OCI-LY7 (cell line): Measurements from ENCODE around the gene TRIM56. TPM values are rescaled to one million over a fixed set of nuclear protein-coding genes. Genes with fewer than 3 reads are reported as not detected.

Source experiments
- BruUV-seq: library from RNA; stranded (reverse); fragments of 400-500 nt; replicated peaks from 2 replicates; lab custom pipeline; 2021; lab: Mats Ljungman, UMichigan
- CTCF ChIA-PET: fragments of 300-600 bp; sonication (Branson Sonifier 250); formaldehyde crosslinking; loops from one replicate; lab custom pipeline; 2022; ENCODE audit warnings: antibody characterized with exemption; ENCODE audit not compliant: unreplicated experiment; lab: Charles Lee
- POLR2A ChIA-PET: fragments of 300-600 bp; sonication (Branson Sonifier 250); formaldehyde crosslinking; loops from one replicate; lab custom pipeline; 2022; ENCODE audit warnings: antibody characterized with exemption; lab: Charles Lee
- DNase-seq: peaks from one replicate; pipeline ENCODE4 v3.0.0-alpha.2; 2015; ENCODE audit warnings: low spot score
- H2AFZ ChIP-seq: fragments of 200-600 bp; sonication (generic), shearing (Covaris generic); 2 replicates; pipeline ENCODE4 v1.6.1; 2014; ENCODE audit warnings: mild to moderate bottlenecking, antibody characterized with exemption, low read length, moderate library complexity
- H3K27ac ChIP-seq: fragments of 200-600 bp; sonication (generic); 2 replicates; pipeline ENCODE4 v1.5.1; 2014; ENCODE audit warnings: mixed run types, low read depth, mild to moderate bottlenecking, moderate library complexity, low read length, inconsistent platforms; ENCODE audit not compliant: poor library complexity, severe bottlenecking
- H3K36me3 ChIP-seq: fragments of 200-600 bp; sonication (generic); 2 replicates; pipeline ENCODE4 v1.6.1; 2014; ENCODE audit warnings: mild to moderate bottlenecking, antibody characterized with exemption, low read length, moderate library complexity, mixed read lengths; ENCODE audit not compliant: insufficient read depth
- H3K4me1 ChIP-seq: fragments of 200-600 bp; sonication (generic); 2 replicates; pipeline ENCODE4 v1.5.1; 2014; ENCODE audit warnings: mild to moderate bottlenecking, low read length; ENCODE audit not compliant: insufficient read depth, poor library complexity, severe bottlenecking
- H3K4me2 ChIP-seq: fragments of 200-600 bp; sonication (generic); 2 replicates; pipeline ENCODE4 v1.6.1; 2014; ENCODE audit warnings: mild to moderate bottlenecking, low read length
- H3K4me3 ChIP-seq: fragments of 200-600 bp; sonication (generic); 2 replicates; pipeline ENCODE4 v1.5.1; 2014; ENCODE audit warnings: mild to moderate bottlenecking, low read depth, low read length; ENCODE audit not compliant: poor library complexity, severe bottlenecking
- H3K79me2 ChIP-seq: fragments of 200-600 bp; sonication (generic); 2 replicates; pipeline ENCODE4 v1.6.1; 2016; ENCODE audit warnings: low read depth, mild to moderate bottlenecking, low read length, moderate library complexity, mixed read lengths; ENCODE audit not compliant: insufficient read depth
- H3K9me2 ChIP-seq: fragments of 200-600 bp; sonication (generic); 2 replicates; pipeline ENCODE4 v1.6.1; 2016; ENCODE audit warnings: mild to moderate bottlenecking, low read length, mixed read lengths; ENCODE audit not compliant: insufficient read depth
- H3K9me3 ChIP-seq: fragments of 200-600 bp; sonication (generic); 2 replicates; pipeline ENCODE4 v1.6.1; 2014; ENCODE audit warnings: mild to moderate bottlenecking, mixed run types, low read length, mixed read lengths
- H4K20me1 ChIP-seq: fragments of 200-600 bp; sonication (generic); 2 replicates; pipeline ENCODE4 v1.6.1; 2014; ENCODE audit warnings: mild to moderate bottlenecking, antibody characterized with exemption, low read length, moderate library complexity, mixed read lengths; ENCODE audit not compliant: insufficient read depth
- EZH2phosphoT487 ChIP-seq: fragments of 200-600 bp; sonication (generic); IDR thresholded peaks from 2 replicates; pipeline ENCODE4 v1.6.1; 2018; ENCODE audit warnings: low read depth, borderline replicate concordance, mild to moderate bottlenecking, mixed run types, antibody characterized with exemption, low read length, moderate library complexity, mixed read lengths
- intact Hi-C: fragments of 100-400 bp; cut with micrococcal nuclease; formaldehyde crosslinking; loops from one replicate; pipeline ENCODE4 v1.10.0; 2022; ENCODE audit not compliant: unreplicated experiment
- total RNA-seq, 2 experiments: library from RNA; depleted of rRNA in 1 of 2; stranded (reverse); fragments of >200 nt in 1 of 2; shearing (Covaris generic) in 1 of 2; gene quantifications; 2 replicates each; pipeline ENCODE4 v1.2.3, GENCODE V29; 2014 to 2022
- TF ChIP-seq, protein P1 (sequence below): fragments of 200-600 bp; sonication (generic); conservative IDR thresholded peaks from 2 replicates; pipeline ENCODE4 v1.5.1; 2014; ENCODE audit warnings: mild to moderate bottlenecking, antibody characterized with exemption, low read length, moderate library complexity, mixed read lengths

Gene TRIM56
- total RNA-seq, 2 experiments from 2014 or later, result 15.6 to 47.3 TPM

DNA sequence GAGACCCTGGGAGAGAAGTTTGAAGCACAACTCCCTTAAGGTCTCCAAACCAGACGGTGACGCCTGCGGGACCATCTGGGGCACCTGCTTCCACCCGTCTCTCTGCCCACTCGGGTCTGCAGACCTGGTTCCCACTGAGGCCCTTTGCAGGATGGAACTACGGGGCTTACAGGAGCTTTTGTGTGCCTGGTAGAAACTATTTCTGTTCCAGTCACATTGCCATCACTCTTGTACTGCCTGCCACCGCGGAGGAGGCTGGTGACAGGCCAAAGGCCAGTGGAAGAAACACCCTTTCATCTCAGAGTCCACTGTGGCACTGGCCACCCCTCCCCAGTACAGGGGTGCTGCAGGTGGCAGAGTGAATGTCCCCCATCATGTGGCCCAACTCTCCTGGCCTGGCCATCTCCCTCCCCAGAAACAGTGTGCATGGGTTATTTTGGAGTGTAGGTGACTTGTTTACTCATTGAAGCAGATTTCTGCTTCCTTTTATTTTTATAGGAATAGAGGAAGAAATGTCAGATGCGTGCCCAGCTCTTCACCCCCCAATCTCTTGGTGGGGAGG, 52.5 kb downstream of the TRIM56 start:
- Histone ChIP-seq H3K4me1 (peaks cover 8% of the 10 kb centered on the region), H3K9me3 (no peaks in the 10 kb centered on the region), H3K4me3 (no peak overlapping the region), H4K20me1 (no peaks in the 10 kb centered on the region), H3K36me3 (no peaks in the 10 kb centered on the region), H2AFZ (no peak overlapping the region), H3K4me2 (0 out of 2 replicates have a peak overlapping the region, but pooled peaks have one; percentile 47), H3K9me2 (no peaks in the 10 kb centered on the region), H3K79me2 (no peaks in the 10 kb centered on the region), H3K27ac (no peak overlapping the region)
- no peak for TF ChIP-seq EZH2phosphoT487
- TF ChIP-seq, protein P1, sequence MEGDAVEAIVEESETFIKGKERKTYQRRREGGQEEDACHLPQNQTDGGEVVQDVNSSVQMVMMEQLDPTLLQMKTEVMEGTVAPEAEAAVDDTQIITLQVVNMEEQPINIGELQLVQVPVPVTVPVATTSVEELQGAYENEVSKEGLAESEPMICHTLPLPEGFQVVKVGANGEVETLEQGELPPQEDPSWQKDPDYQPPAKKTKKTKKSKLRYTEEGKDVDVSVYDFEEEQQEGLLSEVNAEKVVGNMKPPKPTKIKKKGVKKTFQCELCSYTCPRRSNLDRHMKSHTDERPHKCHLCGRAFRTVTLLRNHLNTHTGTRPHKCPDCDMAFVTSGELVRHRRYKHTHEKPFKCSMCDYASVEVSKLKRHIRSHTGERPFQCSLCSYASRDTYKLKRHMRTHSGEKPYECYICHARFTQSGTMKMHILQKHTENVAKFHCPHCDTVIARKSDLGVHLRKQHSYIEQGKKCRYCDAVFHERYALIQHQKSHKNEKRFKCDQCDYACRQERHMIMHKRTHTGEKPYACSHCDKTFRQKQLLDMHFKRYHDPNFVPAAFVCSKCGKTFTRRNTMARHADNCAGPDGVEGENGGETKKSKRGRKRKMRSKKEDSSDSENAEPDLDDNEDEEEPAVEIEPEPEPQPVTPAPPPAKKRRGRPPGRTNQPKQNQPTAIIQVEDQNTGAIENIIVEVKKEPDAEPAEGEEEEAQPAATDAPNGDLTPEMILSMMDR, result no peak
- CTCF ChIA-PET, result no interaction called here
- BruUV-seq, result no TSS peak
- intact Hi-C loops, result loop anchor here (2.0 to 5.0 kb wide), 2 partner anchors 50 to 243 kb away; partner anchors contain the start of genes ACHE and TRIM56
- POLR2A ChIA-PET, result no interaction called here
- DNase-seq, result no peak

DNA sequence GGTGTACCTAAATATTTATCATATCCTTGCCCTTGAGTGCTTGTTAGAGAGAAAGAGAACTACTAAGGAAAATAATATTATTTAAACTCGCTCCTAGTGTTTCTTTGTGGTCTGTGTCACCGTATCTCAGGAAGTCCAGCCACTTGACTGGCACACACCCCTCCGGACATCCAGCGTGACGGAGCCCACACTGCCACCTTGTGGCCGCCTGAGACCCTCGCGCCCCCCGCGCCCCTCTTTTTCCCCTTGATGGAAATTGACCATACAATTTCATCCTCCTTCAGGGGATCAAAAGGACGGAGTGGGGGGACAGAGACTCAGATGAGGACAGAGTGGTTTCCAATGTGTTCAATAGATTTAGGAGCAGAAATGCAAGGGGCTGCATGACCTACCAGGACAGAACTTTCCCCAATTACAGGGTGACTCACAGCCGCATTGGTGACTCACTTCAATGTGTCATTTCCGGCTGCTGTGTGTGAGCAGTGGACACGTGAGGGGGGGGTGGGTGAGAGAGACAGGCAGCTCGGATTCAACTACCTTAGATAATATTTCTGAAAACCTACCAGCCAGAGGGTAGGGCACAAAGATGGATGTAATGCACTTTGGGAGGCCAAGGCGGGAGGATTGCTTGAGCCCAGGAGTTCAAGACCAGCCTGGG, 53.1 kb downstream of the TRIM56 start:
- no peaks in the 10 kb centered on the region for H4K20me1 ChIP-seq
- peak overlapping the region; percentile 47; the same call in 1 of the 2 replicates for H3K4me2 ChIP-seq
- H3K79me2 ChIP-seq, result no peaks in the 10 kb centered on the region
- TF ChIP-seq EZH2phosphoT487, result no peak
- TF ChIP-seq, protein P1, result peak; percentile 94
- intact Hi-C loops, result loop anchor here (2.0 to 5.0 kb wide), 2 partner anchors 51 to 244 kb away; partner anchors contain the start of genes ACHE and TRIM56
- H3K27ac ChIP-seq, result no peak overlapping the region
- no peaks in the 10 kb centered on the region for H3K36me3 ChIP-seq
- peak overlapping the region; percentile 22 for H3K4me3 ChIP-seq
- BruUV-seq, result no TSS peak
- POLR2A ChIA-PET, result no interaction called here
- peak; percentile 55 for DNase-seq
- no peaks in the 10 kb centered on the region for H3K9me2 ChIP-seq
- peak overlapping the region; percentile 64; the same call in 1 of the 2 replicates for H2AFZ ChIP-seq
- peaks cover 8% of the 10 kb centered on the region for H3K4me1 ChIP-seq
- CTCF ChIA-PET, result no interaction called here
- no peaks in the 10 kb centered on the region for H3K9me3 ChIP-seq

DNA sequence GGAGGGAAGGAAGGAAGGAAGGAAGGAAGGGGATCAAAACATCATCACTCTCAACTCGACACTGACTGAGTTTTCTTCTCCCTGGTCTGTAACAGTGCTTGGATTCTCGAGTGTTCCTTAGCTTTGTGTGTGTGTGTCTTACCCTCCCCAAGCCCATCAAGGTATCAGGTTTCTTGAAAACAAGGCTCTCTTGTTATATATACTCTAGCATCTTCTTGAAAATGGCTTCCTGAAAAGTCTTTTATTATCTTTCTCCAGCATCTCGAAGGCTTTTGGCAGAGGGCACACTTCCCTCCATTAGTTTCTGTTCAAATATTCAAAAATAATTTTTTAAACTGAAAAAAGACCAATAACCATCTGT, 55.0 kb downstream of the TRIM56 start:
- intact Hi-C loops, result no loop called here

More for the DNA sequence above, 55.0 kb downstream of the TRIM56 start:
- CTCF ChIA-PET, result interaction anchor here (1.0 kb wide), 1 partner anchor 52 kb away, joined by 3 read pairs; no protein-coding TSS in a partner anchor
- Histone ChIP-seq H3K4me3 (no peak overlapping the region), H3K4me2 (no peak overlapping the region), H3K9me3 (no peaks in the 10 kb centered on the region), H3K79me2 (no peaks in the 10 kb centered on the region), H3K4me1 (peaks cover 8% of the 10 kb centered on the region), H3K27ac (no peak overlapping the region), H3K36me3 (no peaks in the 10 kb centered on the region), H3K9me2 (no peaks in the 10 kb centered on the region), H4K20me1 (no peaks in the 10 kb centered on the region), H2AFZ (peak overlapping the region; percentile 27; the same call in 1 of the 2 replicates)
- POLR2A ChIA-PET, result interaction anchor here (0.6 kb wide), 1 partner anchor 307 kb away, joined by 3 read pairs; no protein-coding TSS in a partner anchor
- DNase-seq, result no peak
- BruUV-seq, result no TSS peak
- TF ChIP-seq EZH2phosphoT487, result no peak
- TF ChIP-seq, protein P1, result no peak
